ENCODE measurements around the gene GLOD5.

- TF ChIP-seq CTCF (IDR thresholded peaks at IDR 0.05), result no peak
- no peak for TF ChIP-seq POLR2AphosphoS5 (IDR thresholded peaks at IDR 0.05)
Observed at GRCh38 chrX:48790477-48790876, 28.9 kb downstream of the GLOD5 start.

Data from prostate gland (tissue), 2 donors.